ENCODE results near the gene CD38. TPM values are rescaled to one million over a fixed set of nuclear protein-coding genes. Genes with fewer than 3 reads are reported as not detected.

CD38 gene
- total and polyA plus RNA-seq, 2 of the 13 experiments (the other 11 are each of a cell fraction or from before 2014, with no cell fraction given): not detected

- no peak for FAIRE-seq
- Histone ChIP-seq H3K4me2 (ENCODE audit: low read depth, low read length) (no peak overlapping the region), H2AFZ (ENCODE audit: low read length) (no peak overlapping the region), H3K4me1 (ENCODE audit: insufficient read depth, low read length) (no peaks in the 10 kb centered on the region), H3K79me2 (ENCODE audit: insufficient read depth, low read length) (no peaks in the 10 kb centered on the region), H3K9me3 (ENCODE audit: low read length) (no peaks in the 10 kb centered on the region), H4K20me1 (ENCODE audit: insufficient read depth, low read length) (no peaks in the 10 kb centered on the region), H3K9ac (ENCODE audit: insufficient read depth, low read depth, low read length) (no peak overlapping the region), H3K4me3 (replicated peaks in 1 of 3; ENCODE audit: insufficient read depth in 1 of 3, low read depth in 2 of 3, low read length in 3 of 3) (no peak overlapping the region), H3K27ac (ENCODE audit: extremely low read length, insufficient read depth, low read length) (no peak overlapping the region), H3K27me3 (ENCODE audit: control insufficient read depth in 1 of 2, insufficient read depth in 2 of 2, low read length in 2 of 2) (no peaks in the 10 kb centered on the region), H3K36me3 (replicated peaks in 1 of 2; ENCODE audit: control insufficient read depth in 1 of 2, insufficient read depth in 2 of 2, low read length in 2 of 2) (no peaks in the 10 kb centered on the region)
- intact Hi-C loops (cut with micrococcal nuclease; ENCODE audit: unreplicated experiment) (no loop called here), in situ Hi-C loops (cut with HindIII; ENCODE audit: extremely low pct_ligation_motif_present, low pct_unique_long_range_greater_than_20kb) (no loop called here)
- ChIA-PET CTCF (ENCODE audit: low intra/inter-chr PET ratio, low total read pairs) (no interaction called here), POLR2A (no interaction called here)
- WGBS (ENCODE audit: low lambda C conversion rate): 23% methylated on average over 4 of the region's 4 CpGs
- no peak for ATAC-seq
- TF ChIP-seq BRCA1 (CRISPR knock-in tag; IDR thresholded peaks at IDR 0.05): no peak
- TF ChIP-seq THAP11 (CRISPR knock-in tag; IDR thresholded peaks at IDR 0.05): no peak
- TF ChIP-seq IKZF5 (CRISPR knock-in tag; IDR thresholded peaks at IDR 0.05): no peak
- TF ChIP-seq SYNCRIP (IDR thresholded peaks at IDR 0.05; ENCODE audit: insufficient read depth, low read depth, low read length): no peak
- TF ChIP-seq SOX13 (IDR thresholded peaks at IDR 0.05): no peak
- TF ChIP-seq SOX13 (CRISPR knock-in tag; conservative IDR thresholded peaks at IDR 0.05 in 1 of 2, IDR thresholded peaks at IDR 0.05 in 1 of 2): no peak
- no peak for TF ChIP-seq HMG20B (CRISPR knock-in tag; conservative IDR thresholded peaks at IDR 0.05)
- DNase-seq (ENCODE audit: low spot score): no peak
- BruUV-seq (replicated peaks): no TSS peak
Measured at GRCh38 chr4:15893962-15894361, 115.8 kb downstream of the CD38 start.

DNA sequence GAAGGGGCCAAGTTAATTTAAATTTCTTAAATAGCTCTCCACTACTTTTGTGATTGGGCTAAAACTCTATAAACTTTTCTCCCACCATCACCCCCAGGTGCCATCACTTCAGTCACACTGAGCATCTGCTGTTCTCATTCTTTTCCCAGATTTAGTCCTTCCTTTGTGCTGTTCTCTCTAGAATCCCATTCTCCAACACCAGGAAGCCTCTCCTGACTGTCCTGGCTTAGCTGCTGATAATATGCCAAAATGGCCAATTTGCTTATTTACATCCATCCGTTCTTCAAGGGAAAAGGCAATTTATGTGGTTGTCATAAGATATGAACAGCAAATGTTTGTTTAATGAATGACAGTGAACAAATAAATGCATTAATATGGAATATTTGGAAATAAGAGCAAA lies 116.3 kb downstream of the CD38 start:
- Histone ChIP-seq H3K4me3 (replicated peaks in 1 of 3; ENCODE audit: insufficient read depth in 1 of 3, low read depth in 2 of 3, low read length in 3 of 3) (no peak overlapping the region), H4K20me1 (ENCODE audit: insufficient read depth, low read length) (no peaks in the 10 kb centered on the region), H3K27me3 (ENCODE audit: control insufficient read depth in 1 of 2, insufficient read depth in 2 of 2, low read length in 2 of 2) (no peaks in the 10 kb centered on the region), H3K79me2 (ENCODE audit: insufficient read depth, low read length) (no peaks in the 10 kb centered on the region), H3K36me3 (replicated peaks in 1 of 2; ENCODE audit: control insufficient read depth in 1 of 2, insufficient read depth in 2 of 2, low read length in 2 of 2) (no peaks in the 10 kb centered on the region), H2AFZ (ENCODE audit: low read length) (no peak overlapping the region), H3K9me3 (ENCODE audit: low read length) (no peaks in the 10 kb centered on the region), H3K9ac (ENCODE audit: insufficient read depth, low read depth, low read length) (no peak overlapping the region), H3K4me1 (ENCODE audit: insufficient read depth, low read length) (no peaks in the 10 kb centered on the region), H3K4me2 (ENCODE audit: low read depth, low read length) (no peak overlapping the region), H3K27ac (ENCODE audit: extremely low read length, insufficient read depth, low read length) (no peak overlapping the region)
- FAIRE-seq (no peak), ATAC-seq (no peak), DNase-seq (ENCODE audit: low spot score) (no peak)
- intact Hi-C loops (cut with micrococcal nuclease; ENCODE audit: unreplicated experiment) (no loop called here), in situ Hi-C loops (cut with HindIII; ENCODE audit: extremely low pct_ligation_motif_present, low pct_unique_long_range_greater_than_20kb) (no loop called here)
- ChIA-PET POLR2A (no interaction called here), CTCF (ENCODE audit: low intra/inter-chr PET ratio, low total read pairs) (no interaction called here)
- no TSS peak for BruUV-seq (replicated peaks)
- WGBS (ENCODE audit: low lambda C conversion rate): 0% methylated on average over 1 of the region's 1 CpG
- no peak for TF ChIP-seq HNF1A (IDR thresholded peaks at IDR 0.05; ENCODE audit: low read depth)
- no peak for TF ChIP-seq HNF1A (CRISPR knock-in tag; IDR thresholded peaks at IDR 0.05; ENCODE audit: borderline replicate concordance)
- TF ChIP-seq DNMT3B (CRISPR knock-in tag; conservative IDR thresholded peaks at IDR 0.05): no peak
- no peak for TF ChIP-seq ZBTB3 (CRISPR knock-in tag; IDR thresholded peaks at IDR 0.05; ENCODE audit: borderline replicate concordance, low read depth)
- no peak for TF ChIP-seq YEATS4 (CRISPR knock-in tag; IDR thresholded peaks at IDR 0.05; ENCODE audit: borderline replicate concordance)
- no peak for TF ChIP-seq ZC3H4 (CRISPR knock-in tag; IDR thresholded peaks at IDR 0.05; ENCODE audit: borderline replicate concordance)
- TF ChIP-seq GZF1 (CRISPR knock-in tag; IDR thresholded peaks at IDR 0.05): no peak
- no peak for TF ChIP-seq HNF4A (CRISPR knock-in tag; IDR thresholded peaks at IDR 0.05)
- TF ChIP-seq CREB1 (IDR thresholded peaks at IDR 0.05): no peak
- TF ChIP-seq CREB1 (CRISPR knock-in tag; IDR thresholded peaks at IDR 0.05): no peak
